HPDE6-E6E7 (cell line): ENCODE results near the gene ZRANB1.
"Not testable (repeated sequence)": the region's sequence is repeated elsewhere in the genome, so short reads cannot be mapped to it uniquely, and the experiment has no call there.

Experiments used
- DNase-seq: peaks from one replicate; pipeline ENCODE4 v3.0.0; 2011; ENCODE audit warnings: missing footprints; ENCODE audit errors: extremely low spot score

Gene ZRANB1

DNA sequence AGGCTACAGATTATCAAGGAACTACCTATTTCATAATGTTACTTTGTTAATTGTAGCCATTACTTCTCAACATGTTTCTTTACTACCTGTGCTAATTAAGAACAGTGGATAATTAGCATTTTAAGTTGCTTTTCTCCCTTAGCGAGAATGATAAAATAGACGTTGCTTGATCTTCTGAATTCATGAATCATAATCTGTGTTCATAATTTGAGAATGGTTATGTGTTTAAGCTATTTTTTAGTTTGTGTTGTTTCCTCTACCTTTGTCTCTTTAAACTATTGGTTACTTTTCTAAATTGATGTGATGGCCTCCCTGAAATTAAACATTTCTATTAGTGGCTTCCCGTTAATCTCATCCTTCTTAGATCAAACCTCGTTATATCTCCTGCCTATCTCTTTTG, at the start of gene ZRANB1:
Gene ZRANB1 (plus strand): TSS at position 301 of the 400 bp plus-strand sequence. CDS start 371 bp downstream, outside the sequence.
- no peak for DNase-seq

DNA sequence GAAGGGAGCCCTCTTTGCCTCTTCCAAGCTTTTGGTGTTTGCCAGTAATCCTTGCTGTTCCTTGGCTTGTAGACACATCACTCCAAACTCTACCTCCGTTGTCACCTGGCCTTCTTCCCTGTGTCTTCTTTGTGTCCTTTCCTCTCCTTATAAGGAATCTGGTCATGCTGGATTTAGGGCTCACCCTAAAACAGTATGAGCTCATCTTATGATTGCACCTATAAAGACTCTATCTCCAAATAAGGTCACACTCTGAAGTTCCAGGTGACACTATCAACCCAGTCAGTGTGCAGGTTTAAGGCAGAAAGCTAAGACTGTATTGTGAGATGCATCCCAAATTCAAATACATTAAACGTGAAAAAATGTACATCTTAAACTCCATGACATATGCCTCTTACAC, 49.0 kb upstream of the ZRANB1 start:
- no peak for DNase-seq

DNA sequence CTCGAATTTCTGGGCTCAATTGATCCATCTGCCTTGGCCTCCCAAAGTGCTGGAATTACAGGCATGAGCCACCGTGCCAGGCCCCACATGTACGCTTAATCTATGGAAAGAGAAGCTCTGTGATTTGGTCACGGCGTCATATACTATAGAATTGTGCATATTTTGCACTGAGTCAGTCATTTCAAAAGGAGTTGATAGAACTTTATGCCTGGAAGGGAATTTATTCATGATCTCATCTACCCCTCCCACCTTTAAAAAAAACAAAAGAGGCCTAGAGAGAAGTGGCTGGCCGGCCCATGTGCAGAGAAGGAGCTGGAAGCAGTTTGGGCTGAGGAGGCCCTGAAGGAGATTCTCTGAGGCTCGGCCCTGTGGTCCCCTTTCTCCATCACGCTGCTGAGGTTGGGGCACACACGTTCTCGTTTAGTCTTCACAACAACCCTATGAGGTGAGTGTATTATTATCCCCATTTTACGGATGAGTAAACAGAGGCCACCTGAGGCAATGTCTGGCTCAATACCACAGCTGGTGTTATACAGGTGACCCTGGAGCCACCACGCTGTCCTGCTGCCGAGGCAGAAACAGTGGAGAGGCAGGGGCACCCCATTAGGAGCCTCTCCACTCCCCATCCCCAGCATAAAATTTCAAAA, 47.2 kb upstream of the ZRANB1 start:
- no peak for DNase-seq

DNA sequence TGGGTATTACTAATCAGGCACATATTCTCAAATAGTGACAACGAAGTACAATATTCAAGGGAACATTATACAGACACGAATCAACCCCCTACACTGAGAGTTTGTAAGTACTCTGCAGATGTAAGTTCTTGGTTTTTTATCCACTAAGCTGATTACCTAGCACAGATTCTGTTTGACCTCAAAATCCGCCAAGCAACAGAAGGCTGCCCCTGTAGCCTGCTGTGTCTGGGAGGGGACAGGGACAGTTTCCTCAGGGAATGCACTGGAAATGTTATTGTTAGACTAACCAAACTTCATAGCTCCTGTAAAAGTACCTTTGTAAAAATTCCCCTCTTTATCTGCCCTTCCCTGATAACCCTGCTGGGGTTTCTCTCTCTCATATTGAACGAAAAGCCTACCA, 45.2 kb upstream of the ZRANB1 start:
- DNase-seq = no peak

DNA sequence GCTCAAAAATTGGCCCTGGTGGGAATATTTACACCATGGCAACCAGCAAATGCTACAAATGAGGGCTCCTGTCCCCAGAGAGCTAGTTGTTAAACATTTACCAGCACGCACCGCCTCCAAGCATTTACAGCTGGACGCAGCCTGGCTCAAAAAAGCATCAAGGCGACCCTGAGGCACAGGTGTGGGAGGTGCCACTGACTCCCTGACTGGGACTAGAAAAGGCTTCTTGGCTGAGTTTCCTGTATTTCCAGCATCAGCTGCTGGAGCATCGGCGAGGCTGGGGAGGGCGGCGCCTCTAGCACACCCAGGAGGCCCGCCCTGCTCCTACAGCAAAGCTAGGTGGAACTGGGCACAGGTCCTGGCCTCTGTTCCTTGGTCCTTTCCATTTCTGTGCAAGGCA, 43.5 kb upstream of the ZRANB1 start:
- no peak for DNase-seq

DNA sequence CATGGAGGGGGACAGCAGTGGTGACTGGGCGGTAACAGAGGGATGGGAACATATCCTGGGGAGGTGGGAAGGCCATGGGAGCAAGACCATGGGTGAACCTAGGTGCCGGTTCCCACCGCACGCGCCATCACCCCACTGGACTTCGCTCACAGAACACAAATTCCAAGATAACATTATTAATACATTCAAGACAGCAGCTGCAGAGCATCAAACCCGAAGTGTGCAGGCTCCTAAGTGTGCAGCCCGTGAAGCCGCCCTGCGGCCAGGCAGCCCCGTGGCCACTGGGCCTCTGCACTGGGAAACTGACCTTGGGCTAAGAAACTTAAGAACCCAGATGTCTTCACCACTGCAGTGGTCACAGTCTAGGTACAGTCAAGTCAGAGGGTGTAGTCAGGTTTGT, 42.8 kb upstream of the ZRANB1 start:
- no peak for DNase-seq

DNA sequence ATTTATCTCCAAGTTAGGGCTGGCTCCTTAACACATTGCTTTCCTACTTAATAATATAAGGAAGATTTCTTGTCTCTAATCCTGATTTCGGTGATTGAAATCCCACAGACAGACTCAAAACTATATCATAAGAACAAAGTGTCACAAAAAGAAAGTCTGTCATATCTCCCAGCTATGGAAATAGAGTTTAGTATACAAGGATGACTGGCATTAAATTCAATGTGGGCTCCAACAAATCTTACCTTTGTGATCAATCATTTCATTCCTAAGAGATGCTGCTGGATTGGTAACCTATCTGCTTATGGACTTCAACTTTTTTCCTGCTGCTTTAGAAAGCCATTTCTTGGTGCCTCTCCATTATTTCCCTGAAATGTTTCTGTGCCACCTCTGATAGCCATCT, 39.5 kb upstream of the ZRANB1 start:
- no peak for DNase-seq

DNA sequence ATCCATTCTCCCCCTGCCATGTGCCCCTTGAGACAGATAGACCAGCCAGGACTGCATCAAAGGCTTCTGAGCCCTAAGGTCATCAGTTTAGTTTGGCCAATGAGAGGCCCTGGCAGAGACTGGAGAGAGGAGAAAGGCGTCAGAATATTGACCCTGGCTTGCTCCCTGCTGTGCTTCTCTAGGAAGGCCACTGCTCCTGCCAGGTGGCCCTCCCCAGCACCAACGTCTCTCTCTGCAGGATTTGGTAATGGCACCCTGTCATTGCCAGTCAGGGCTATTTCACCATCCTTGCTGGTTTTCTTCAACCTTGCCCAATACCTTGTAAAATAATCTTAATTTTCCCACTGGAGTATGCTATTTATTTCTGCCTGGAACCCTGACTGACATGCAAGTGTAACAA, 38.8 kb upstream of the ZRANB1 start:
- DNase-seq = no peak

DNA sequence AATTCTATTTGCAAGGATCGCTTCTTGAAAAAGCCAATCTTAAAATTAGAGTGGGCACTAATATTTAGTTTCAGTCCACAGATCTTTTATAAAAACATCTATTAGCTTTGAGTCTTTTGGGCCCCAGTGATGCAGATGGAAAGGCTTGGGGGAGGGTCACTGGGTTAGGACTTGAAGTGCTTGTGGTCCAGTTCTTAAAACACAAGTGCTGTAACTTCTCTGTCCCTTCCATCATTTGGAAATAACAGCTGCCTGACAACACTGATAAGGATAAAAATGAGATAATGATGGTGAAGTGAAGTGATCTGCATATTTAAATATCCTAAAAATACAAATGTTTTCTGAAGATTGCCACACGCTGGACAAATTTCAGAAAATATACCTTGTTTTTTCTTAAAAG, 37.1 kb upstream of the ZRANB1 start:
- DNase-seq = no peak

DNA sequence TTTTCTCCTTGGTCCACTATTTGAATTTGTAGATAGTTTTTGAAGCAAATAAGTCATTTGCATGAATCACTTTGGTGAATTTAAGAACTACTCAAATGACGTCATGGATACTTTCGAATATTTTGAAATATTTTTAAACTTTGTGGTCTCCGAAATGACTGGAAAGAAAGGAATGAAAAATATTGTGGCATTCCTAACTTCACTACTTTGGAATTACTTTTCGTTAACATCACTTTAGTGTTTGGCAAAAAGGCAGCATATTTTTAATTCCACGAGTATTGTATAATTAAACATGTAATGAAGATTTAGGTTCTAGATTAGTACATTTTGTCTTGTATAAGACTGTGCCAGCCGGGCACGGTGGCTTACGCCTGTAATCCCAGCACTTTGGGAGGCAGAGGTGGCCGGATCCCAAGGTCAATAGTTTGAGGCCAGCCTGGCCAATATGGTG, 35.3 kb upstream of the ZRANB1 start:
- DNase-seq = no peak

DNA sequence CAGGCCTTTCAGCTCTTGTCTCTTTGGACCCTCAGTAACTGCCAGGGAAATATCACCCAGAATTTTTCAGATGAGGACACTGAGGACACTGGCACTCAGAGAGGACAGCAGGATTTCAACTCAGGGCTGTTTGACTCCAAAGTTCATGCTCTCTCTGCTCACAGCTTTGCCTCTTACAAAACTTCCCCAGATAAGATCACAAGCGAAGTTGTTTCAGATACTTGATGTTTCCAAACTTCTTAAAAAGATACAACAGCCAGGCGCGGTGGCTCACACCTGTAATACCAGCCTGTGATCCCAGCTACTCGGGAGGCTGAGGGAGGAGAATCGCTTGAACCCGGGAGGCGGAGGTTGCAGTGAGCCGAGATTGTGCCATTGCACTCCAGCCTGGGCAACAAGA, 32.4 kb upstream of the ZRANB1 start:
- DNase-seq = no peak

DNA sequence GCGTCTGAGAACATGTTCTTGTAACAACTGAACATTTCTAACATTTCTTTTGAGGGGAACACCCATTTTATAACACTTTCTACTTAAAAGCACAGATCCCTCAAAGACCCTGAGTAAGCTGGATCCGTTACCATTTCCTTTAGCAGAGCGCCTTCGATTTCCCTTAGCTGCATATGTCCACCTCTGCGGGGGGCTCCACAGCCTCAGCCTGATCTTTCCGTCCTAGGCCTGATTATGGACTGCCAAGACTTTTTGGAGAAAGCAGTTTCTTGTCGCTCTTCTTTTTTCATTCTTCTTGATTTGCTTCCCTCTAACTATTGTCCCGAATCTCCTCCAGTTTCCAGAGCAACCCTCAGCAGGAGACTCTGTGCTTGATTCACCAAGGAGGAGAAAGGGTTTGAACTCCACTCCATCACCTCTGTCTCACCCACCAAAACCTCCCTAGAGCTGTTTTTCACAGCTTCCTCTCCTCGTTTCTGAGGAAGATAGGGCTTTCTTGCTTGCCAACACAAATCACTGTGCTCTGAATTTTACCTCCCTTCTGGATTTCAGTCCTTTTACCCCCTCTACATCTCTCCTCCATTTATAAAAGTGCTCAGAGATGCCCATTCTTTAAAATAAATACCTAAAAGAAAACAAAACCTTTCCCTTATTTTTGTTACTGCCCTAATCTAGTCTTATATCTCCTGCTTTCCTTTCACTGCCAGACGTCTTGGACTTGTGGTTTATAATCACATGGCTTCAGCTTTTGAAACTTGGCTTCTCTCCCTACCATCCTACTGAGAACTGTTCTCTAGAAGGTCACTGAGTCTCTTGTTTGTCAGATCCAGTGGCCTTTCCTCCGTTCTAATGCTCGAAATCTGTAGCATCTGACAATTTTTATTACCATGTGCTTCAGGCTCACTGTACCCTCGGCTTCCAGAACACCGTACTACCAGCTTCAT, 30.5 kb upstream of the ZRANB1 start:
- no peak for DNase-seq

DNA sequence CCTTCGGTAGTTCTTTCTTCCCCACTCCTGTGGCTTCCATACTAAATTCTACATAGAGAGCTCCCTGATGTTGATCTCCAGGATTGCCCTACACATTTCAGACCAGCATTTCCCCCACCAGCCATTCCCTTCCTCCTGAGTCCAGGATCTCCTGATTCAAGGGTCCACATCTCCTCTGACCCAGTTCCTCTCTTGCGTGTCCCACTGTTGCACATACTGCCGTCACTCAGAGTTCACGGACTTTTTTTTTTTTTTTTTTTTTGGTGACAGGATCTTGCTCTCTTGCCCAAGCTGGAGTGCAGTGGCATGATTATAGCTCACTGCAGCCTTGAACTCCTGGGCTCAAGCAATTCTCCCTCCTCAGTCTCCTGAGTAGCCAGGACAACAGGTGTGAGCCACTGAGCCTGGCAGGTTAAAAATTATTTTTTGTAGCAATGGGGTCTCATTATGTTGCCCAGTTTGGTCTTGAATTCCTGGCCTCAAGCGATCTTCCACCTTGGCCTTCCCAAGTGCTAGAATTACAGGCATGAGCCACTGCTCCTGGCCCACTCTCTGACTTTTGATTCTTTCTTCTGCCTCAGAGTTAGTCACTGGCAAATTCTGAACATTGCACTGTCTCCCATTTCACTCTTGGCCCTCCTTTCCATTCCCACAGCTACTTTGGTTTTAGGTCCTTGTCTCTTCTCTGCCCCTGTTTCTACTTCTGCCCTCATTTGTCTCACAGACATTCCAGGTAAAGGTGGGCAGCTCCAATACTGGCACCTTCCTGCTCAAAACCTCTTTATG, 29.6 kb upstream of the ZRANB1 start:
- no peak for DNase-seq

DNA sequence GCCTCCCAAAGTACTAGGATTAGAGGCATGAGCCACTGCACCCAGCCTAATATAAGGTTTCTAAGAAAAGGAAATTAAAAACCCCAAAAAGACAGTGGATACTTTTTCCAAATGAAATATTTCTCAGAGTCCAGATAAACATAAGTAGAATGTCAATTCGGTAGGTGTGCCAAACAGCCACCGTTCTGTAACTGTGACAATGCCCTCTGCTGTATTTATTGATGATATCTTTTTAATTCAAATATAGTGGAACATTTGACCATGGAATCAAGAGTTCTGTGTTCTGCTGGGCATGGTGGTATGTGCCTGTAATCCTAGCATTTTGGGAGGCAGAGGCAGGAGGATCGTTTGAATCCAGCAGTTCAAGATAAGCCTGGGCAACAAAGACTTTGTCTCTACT, 28.8 kb upstream of the ZRANB1 start:
- no peak for DNase-seq

DNA sequence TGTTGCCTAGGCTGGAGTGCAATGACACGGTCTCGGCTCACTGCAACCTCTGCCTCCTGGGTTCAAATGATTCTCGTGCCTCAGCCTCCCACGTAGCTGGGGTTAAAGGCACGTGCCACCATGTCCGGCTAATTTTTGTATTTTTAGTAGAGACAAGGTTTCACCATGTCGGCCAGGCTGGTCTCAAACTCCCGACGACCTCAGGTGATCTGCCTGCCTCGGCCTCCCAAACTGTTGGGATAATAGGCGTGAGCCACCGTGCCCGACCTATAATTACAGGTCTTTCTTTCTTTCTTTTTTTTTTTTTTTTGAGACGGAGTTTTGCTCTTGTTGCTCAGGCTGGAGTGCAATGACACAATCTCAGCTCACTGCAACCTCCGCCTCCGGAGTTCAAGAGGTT, 27.5 kb upstream of the ZRANB1 start:
- not testable (repeated sequence) for DNase-seq

DNA sequence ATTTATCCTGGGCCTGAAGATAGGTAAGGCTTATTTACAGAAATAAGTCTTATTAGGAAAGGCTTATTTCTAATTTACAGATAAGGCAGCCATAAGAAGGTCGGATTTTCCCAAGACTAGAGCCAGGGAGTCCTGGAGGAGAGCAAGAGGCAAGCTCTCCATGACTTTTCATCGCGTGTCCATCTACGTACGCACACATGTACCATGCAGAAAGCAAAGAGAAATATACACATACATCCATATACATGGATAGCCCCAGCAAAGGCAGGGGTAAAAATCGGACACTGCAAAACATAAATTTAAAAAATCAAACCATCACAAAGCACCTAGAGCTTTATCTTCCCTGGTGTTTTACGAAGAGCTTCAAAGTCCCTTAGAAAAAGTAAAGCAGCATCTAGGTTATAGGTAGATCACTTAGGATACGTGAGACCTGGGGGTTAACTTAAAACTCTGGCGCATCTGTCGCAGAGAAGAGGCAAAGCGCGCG, 25.8 kb upstream of the ZRANB1 start:
- no peak for DNase-seq

DNA sequence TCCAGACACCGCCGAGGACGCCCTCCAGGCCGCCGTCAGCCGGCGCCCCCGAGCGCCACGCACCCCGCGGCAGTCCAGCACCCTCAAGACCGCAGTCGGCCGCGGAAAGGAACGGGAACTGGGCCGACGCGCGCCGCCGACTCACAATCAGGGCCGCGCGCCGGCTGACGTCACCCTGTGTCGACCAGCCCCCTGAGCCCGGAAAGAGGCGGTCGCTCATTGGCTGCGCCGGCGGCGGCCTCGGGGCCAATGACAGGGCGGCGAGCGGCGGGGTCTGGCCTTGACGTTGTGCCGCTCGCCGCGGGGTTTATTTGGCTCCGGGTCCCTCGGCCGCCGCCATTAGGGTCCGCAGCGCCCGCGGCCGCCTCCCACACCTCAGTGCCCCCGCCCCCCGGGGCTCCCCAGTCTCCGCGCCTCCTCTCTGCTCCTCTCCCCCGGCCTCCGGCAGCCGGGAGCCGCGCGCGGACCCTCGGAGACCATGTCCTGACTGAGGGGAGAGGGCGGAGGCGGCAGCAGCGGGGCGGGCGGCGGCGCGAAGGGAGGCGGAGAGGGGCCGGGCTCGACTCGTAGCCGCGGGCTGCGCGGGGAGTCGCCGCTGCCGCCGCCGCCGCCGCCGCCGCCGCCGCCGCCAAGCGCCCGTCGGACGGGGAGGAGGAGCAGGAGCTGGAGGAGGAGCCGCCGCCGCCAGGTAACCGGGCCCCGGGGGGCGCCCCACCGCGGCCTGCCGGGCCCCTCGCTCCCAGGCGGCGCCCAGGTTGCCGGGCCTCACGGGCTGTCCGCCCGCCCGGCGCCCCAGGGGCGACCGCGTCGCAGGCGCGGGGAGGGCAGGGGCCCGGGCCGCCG, 25.1 kb upstream of the ZRANB1 start:
- DNase-seq = peak; percentile 99

DNA sequence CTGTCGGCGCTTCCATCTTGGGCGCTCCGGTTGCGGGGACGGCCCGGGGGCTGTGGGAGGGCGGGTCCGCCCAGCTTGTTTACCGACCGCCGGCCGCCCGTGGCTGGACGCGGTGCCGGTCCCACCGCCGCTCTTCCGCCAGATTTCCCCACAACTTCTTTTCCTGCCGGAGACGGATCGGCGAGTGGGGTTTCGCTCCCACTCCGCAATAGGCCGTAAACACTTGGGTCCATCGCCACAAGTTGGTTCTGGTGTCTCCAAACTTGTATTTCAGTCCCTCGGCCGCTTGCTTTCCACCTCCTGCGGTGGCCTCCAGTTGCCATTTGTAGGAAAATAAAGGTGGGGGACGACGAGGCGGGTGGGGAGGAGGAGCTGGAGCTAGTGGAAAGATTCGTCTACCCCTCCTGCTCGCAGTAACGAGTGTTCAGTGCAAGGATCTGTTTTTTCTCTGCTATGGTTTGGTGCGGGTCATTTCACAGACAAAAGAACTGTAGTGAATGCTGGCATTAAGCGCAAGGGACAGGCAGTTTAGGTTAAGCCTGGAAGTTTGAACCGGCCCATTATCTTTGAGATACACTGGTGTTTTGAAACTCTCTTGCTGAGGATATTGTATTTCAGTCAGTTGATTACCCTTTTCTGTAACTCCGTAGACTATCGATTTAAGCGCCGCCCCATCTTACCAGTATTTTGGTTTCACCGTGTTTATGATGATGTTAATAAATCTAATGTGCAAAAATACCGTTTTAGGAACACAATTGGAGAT, 24.3 kb upstream of the ZRANB1 start:
- peak; percentile 20 for DNase-seq

DNA sequence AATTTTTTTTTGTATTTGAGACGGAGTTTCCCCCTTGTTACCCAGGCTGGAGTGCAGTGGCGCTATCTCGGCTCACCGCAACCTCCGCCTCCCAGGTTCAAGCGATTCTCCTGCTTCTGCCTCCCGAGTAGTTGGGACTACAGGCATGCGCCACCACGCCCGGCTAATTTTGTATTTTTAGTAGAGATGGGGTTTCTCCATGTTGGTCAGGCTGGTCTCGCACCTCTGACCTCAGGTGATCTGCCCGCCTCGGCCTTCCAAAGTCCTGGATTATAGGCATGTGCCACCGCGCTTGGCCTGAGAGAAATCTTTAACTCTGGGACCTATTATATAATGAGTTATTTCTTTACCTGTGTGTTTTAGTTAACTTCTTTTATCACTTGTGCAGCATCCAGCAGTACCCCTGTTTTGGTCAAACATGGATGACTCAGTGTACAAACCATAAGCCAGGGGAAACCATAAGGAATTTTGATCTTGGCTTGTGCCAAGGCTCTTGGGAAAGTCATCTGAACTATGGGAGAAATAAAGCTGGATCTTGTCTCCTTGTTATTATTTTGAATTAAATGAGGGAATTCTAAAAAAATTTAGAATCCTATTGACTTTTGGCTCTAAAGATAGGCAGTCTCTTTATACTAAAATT, 23.6 kb upstream of the ZRANB1 start:
- no peak for DNase-seq

DNA sequence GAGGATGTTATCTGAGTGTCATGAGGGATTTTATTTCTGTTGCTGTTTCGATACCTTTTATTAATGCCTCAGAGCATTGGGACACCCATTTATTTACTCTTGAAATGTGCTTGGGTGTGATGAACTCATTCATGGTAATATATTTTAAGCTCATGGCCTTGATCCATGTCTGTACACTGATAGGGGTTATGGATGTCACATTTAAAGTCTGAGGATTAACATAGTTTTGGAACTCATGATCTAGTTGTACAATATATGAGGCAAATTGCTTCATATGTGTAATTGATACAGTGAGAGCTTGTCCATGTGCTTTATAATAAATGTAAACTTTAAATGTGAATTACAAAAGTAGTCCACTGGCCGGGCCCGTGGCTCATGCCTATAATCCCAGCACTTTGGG, 23.0 kb upstream of the ZRANB1 start:
- DNase-seq = no peak
